Astrocyte of the cerebellum (primary cell): ENCODE data around the gene KLHL14.

ENCODE experiments used
- DNase-seq: peaks from one replicate; pipeline ENCODE4 v3.0.0-alpha.2; 2011; ENCODE audit warnings: low read depth
- H3K4me3 ChIP-seq: 2 replicates; pipeline ENCODE4 v1.5.1; 2011; ENCODE audit warnings: mild to moderate bottlenecking, low read depth, low read length, moderate library complexity
- CTCF ChIP-seq: IDR thresholded peaks from 2 replicates; pipeline ENCODE4 v1.5.1; 2012; ENCODE audit warnings: low read length, low read depth, moderate library complexity, mild to moderate bottlenecking; ENCODE audit errors: missing control alignments
- in situ Hi-C: cut with HindIII; loops from 2 replicates; pipeline ENCODE4 v1.10.0; 2017; ENCODE audit warnings: low sequenced_read_pairs

The KLHL14 gene

DNA sequence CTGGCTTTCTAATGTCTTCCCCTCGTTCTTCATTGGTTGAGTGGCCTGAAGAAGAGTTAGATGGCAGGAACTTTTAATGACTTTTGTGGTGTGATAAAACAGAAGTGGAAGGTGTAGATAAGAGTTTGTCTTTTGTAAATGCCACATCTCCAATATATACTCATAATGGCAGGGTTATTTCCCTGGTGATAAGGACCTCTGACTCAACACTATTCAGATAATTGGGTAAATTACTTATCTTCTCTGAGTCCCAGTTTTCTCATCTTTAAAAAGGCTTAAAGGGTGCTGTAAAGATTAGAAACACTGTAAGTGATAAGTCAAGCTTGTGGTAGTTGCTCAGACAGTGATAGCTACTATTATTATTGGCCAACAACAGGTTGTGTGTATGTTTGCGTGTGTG, 9.5 kb downstream of the KLHL14 start:
- no peak for TF ChIP-seq CTCF

GRCh38 chr18:32761231-32761630, 11.6 kb downstream of the KLHL14 start:
- H3K4me3 ChIP-seq, result no peak overlapping the region
- in situ Hi-C loops, result no loop called here

More for the DNA sequence above, 9.5 kb downstream of the KLHL14 start:
- in situ Hi-C loops, result no loop called here
- H3K4me3 ChIP-seq, result no peak overlapping the region
- no peak for DNase-seq

GRCh38 chr18:32760391-32760790, 12.4 kb downstream of the KLHL14 start:
- DNase-seq, result no peak
- no peak for TF ChIP-seq CTCF
- no peak overlapping the region for H3K4me3 ChIP-seq
- in situ Hi-C loops, result no loop called here

More at GRCh38 chr18:32761231-32761630, 11.6 kb downstream of the KLHL14 start:
- DNase-seq, result no peak
- no peak for TF ChIP-seq CTCF

DNA sequence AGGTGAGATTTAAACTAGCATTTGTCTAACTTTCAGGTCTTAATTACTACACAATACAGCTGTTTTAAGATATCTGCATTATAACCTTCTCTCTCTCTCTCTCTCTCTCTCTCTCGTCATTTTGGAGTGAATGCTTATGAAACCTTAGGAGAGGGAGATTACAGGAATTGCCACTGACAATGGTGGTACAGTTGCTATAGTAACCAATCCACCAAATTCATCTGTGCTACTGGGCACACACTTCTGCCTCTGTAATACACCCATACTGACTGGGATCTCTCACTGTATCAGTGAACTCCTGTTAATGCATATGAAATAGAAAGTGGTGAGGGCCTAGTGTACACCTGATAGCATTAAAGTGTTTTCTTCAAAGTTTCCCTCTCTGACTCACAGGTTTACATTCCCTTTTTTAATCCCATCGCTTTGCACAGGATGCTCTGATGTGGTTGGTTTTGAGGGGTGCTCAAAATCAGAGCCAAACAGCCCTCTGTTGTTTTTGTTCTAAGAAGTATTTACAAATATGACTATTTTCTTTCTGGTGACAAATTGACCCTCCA, 13.1 kb downstream of the KLHL14 start:
- TF ChIP-seq CTCF, result no peak
- H3K4me3 ChIP-seq, result no peak overlapping the region
- in situ Hi-C loops, result no loop called here
- no peak for DNase-seq

DNA sequence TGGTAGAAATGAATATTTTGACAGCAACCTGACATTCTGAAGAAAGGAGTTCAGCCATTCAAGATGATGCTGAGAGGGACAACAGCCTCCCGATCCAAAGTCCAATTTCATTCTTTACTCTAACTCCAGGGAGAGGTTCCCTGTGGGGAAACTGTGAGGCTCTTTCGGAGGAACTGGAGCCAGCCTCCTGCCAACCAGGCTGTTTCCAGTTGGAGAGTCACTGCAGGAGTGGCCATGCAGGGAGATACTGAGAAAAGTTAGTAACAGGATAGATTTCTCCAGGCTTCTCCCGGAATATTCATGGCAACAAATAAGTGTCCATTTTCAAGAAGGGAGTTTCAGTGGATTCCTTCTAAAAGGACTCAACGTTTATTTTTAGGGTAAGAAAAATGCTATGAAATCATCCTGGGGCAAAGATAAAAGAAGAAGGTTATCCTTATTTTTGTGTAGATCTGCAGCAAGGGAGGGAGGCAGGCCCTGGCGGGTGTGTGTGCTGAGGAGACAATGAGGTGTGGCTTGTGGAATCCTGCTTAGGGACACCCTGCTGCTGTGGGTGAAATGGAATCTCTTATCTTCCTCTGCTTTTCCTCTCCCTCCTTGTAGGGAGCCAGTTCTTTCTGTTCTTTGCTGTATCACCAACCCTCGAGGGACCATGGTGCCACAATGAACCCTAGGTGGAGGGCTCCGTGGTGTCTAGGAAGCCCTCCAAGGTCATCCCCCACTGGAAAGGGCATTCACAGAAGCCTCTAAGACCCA, 18.1 kb downstream of the KLHL14 start:
- in situ Hi-C loops, result no loop called here
- no peak overlapping the region for H3K4me3 ChIP-seq
- no peak for TF ChIP-seq CTCF
- no peak for DNase-seq

DNA sequence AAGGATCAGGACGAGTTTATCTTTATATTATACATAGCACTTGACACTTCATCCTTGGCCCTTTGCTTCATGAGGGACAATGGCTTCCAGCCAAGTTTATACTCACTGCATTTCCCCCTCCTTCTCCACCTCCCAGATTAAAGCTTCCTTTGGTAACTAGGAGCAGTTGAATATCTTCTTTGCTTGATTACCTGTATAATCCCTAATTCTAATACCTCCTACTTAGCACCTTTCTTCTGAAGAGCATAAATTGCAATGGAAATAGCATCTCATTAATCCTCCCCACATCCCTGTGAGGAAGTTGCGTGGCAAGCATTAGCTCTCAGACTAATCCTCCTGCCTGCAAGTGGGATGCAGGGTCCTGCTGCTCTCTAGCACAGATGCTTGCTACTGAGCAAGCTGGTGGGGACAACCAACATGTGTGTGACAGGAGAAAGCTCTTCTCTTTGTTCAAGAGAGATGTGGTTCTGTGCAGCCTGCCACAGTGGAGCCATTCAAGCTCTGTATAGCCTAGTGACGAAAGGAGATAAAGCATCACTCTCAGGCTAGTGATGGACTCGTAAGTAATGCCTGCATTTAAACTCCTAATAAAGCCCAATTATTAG, 19.1 kb downstream of the KLHL14 start:
- DNase-seq, result no peak
- TF ChIP-seq CTCF, result no peak
- in situ Hi-C loops, result no loop called here
- H3K4me3 ChIP-seq, result no peak overlapping the region
